ENCODE data around the gene CBX5.
"Not testable (repeated sequence)": the region's sequence is repeated elsewhere in the genome, so short reads cannot be mapped to it uniquely, and the experiment has no call there.

CBX5 gene

GRCh38 chr12:54292083-54292930 is 12.4 kb upstream of the CBX5 start:
- no peak for DNase-seq (ENCODE audit: low read depth)
- TF ChIP-seq CTCF (IDR thresholded peaks at IDR 0.05; ENCODE audit: insufficient read depth, low read depth, low read length, missing control alignments) = no peak
- H3K4me3 ChIP-seq (ENCODE audit: low read depth, low read length) = no peak overlapping the region

- no peak overlapping the region for H3K4me3 ChIP-seq (ENCODE audit: low read depth, low read length)
These were observed 7.6 kb upstream of the CBX5 start for GRCh38 chr12:54287261-54288157.

GRCh38 chr12:54286042-54287030 is 6.4 kb upstream of the CBX5 start:
- TF ChIP-seq CTCF (IDR thresholded peaks at IDR 0.05; ENCODE audit: insufficient read depth, low read depth, low read length, missing control alignments) = no peak
- H3K4me3 ChIP-seq (ENCODE audit: low read depth, low read length) = no peak overlapping the region
- no peak for DNase-seq (ENCODE audit: low read depth)

More at GRCh38 chr12:54287261-54288157, 7.6 kb upstream of the CBX5 start:
- no peak for DNase-seq (ENCODE audit: low read depth)
- TF ChIP-seq CTCF (IDR thresholded peaks at IDR 0.05; ENCODE audit: insufficient read depth, low read depth, low read length, missing control alignments) = no peak

GRCh38 chr12:54285150-54286041 is 5.5 kb upstream of the CBX5 start:
- DNase-seq (ENCODE audit: low read depth) = no peak
- no peak overlapping the region; the same call in 1 of the 2 replicates for H3K4me3 ChIP-seq (ENCODE audit: low read depth, low read length)
- TF ChIP-seq CTCF (IDR thresholded peaks at IDR 0.05; ENCODE audit: insufficient read depth, low read depth, low read length, missing control alignments) = peak; percentile 16

GRCh38 chr12:54284070-54284780 is 4.3 kb upstream of the CBX5 start:
- not testable (repeated sequence) for DNase-seq (ENCODE audit: low read depth)
- peak overlapping the region; percentile 94 for H3K4me3 ChIP-seq (ENCODE audit: low read depth, low read length)
